Ramos (cell line): ENCODE results near the gene HS6ST1.

Source experiments
- in situ Hi-C: fragments of 300-500 bp; cut with MboI; formaldehyde crosslinking; loops from one replicate; pipeline ENCODE4 v1.14.3; 2022; ENCODE audit warnings: low sequenced_read_pairs; ENCODE audit not compliant: unreplicated experiment

Gene HS6ST1

GRCh38 chr2:128285329-128285931 is 33.2 kb downstream of the HS6ST1 start:
- in situ Hi-C loops, result no loop called here

- in situ Hi-C loops, result no loop called here
These were observed 33.8 kb downstream of the HS6ST1 start for GRCh38 chr2:128284841-128285240.

GRCh38 chr2:128284037-128284441 is 34.6 kb downstream of the HS6ST1 start:
- in situ Hi-C loops, result no loop called here

GRCh38 chr2:128282976-128283810 is 35.5 kb downstream of the HS6ST1 start:
- in situ Hi-C loops, result no loop called here

DNA sequence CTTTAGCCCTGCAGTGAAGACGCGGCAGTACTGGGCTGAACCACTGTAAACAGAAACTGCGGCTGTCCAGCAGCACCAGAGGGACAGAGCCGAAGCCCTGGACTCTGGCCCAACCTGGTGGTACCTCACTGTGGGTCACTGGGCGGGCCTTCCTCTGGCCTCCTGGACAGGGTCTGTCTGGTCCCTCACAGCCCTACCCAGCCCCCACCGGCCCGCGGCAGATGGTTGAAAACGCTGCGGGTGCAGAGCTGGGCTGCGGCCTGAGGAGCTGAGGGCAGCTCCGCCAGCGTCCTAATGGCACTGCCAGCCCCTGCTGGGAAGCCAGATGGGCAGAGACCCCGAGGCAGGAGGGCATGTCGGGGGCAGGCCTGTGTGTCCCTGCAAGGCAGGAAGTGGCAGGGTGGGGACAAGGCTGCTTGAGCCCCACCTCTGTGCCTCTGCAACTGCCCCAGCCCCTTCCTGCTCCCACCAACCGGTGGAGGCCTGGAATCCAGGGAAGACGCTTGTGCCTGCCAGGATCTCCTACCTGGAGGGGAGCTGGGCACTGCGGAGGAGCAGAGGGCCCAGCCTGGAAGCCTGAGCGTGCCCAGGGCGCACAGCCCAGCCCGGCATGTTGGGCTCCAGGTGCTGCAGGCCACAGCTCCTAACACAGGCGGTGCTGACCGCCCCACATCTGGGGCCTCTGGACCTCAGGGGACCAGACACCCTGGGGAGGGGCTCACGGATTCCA is 36.3 kb downstream of the HS6ST1 start:
- in situ Hi-C loops, result no loop called here

DNA sequence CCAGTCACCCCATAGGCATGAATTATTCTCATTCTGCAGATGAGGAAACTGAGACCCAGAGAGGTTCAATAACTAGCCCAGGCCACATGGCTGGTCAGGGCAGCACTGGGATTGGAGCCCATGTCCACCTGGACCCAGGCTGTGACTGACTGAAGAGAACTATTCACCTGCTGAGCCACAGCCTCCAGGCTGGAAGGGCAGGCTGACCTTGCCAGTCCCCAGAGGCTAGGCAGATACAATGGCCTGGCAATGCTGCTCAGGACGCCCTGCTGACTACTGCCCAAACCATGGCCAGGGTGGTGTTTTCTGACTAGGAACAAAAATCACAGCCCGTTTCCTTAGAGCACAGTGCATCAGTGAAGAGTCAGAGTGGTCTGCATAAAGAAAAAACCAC is 36.8 kb downstream of the HS6ST1 start:
- in situ Hi-C loops, result no loop called here

- in situ Hi-C loops, result no loop called here
These were observed 37.8 kb downstream of the HS6ST1 start for GRCh38 chr2:128280901-128281321.

DNA sequence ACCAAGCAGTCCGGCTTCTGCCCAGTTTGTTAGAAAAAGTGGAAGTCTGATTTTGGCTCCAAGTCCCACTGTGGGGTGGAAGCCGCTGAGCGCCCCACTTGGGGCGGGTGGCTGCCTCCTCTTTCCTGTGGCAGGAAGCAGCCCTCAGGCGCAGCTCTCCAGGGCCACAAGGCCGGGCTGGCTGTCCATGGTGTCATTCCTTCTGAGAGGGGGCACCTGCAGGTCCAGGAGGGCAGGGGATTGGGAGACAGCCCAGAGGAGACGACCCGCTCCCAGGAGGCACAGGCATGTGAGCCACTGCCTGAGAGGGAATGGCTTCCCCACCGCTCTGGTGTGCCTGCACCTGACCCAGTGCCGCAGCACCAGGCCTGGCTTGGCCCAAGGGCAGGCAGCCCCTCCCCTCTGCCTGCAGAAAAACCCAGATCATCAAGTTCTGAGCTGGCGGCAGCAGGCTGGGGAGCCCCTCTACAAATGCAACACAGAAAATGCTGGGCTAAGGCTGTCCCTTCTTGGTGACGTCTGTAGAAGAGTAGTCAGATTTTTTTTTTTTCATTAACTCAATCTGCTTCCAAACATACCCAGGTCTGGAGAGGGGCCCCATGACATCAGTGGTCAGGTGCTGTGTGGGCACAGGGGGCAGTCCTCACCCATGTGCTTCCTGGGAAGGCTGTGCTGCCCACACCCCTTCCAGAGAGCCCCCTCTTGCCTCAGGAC is 38.4 kb downstream of the HS6ST1 start:
- in situ Hi-C loops, result no loop called here

DNA sequence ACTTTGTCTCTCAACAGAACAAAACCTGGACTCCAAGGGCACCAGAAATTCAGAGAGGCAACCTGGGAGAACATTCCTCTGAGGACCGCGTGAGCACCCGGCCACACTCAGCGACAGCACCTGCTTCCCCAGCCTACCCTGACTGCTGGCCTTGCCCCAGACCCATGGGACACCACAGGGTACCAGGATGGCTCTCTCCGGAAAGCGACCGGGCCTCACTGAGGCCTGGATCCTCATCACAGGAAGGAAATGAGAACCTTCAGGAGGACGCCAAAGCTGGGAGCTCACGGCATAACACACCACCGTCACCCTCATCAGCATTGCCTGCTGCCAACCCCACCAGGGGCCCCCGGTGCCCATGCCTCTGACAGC is 38.9 kb downstream of the HS6ST1 start:
- in situ Hi-C loops, result no loop called here

- in situ Hi-C loops, result no loop called here
These were observed 39.7 kb downstream of the HS6ST1 start for GRCh38 chr2:128279009-128279408.

GRCh38 chr2:128277961-128278681 is 40.5 kb downstream of the HS6ST1 start:
- in situ Hi-C loops, result no loop called here

DNA sequence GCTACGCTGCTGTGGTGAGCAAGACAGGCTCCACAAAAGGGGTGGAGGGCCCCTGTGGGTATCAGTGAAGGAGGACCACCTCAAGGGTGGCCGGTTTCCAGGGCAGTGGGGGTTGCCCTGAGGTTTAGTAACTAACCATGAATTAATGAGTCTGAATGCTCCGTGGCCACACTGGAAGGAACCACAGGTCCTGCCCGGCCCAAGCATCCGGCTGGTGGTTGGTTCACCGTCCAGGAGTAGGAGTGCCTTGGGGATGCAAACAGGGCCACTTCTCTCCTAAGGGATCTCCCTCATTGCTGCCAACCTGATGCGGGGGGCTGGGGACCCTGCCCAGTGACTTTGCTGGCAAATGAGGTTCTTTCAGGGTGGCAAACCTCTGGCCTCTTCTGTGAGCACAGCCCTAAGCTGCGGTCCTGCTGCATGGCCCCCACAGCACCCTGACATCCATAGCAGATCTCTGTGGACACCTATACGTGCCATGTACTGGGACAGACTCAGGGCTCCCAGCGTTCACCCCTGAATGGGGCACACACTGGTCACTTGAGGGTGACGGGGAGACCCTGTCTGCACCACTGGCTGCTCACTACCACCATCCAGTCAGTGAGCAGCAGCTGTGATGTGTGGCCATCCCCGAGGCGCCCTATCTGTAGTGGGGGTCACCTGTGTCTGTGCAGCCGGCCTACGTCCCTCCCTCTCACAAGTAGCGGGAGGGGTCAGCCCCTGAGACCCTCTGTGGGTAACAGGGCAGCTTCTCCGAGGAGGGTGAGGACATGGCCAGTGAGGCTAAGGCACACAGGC is 41.6 kb downstream of the HS6ST1 start:
- in situ Hi-C loops, result no loop called here

GRCh38 chr2:128275498-128276045 is 43.1 kb downstream of the HS6ST1 start:
- in situ Hi-C loops, result no loop called here

- in situ Hi-C loops, result no loop called here
These were observed 44.5 kb downstream of the HS6ST1 start for GRCh38 chr2:128274218-128274617.

DNA sequence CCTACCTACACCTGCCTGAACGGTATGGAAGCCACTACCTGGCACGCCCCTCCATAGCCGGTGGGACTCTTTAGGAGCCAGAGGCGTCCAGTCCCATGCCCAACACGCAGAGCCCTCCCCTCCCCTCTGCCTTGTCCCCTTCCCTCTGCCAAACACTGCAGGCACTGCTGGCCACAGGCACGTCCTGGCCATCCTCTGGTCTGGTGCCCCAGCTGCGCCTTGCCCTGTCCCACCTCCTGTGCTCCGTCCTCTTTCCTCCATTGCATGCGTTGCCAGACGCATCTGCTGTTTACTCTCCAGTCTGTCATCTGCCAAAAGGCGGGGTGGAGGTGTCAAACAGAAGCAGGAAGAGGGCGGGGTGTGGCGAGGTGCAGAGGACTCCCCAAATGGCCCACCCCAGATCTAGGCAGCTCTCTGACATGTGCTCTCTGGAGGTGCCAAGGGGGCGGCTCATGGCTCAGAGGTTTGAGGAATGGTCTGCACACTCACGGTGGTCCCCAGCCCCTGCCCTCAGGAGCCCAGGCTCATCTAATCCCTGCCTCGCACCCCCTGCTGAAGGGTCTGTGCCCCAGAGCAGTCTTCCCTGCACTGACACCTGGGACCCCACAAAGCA is 45.1 kb downstream of the HS6ST1 start:
- in situ Hi-C loops, result no loop called here

DNA sequence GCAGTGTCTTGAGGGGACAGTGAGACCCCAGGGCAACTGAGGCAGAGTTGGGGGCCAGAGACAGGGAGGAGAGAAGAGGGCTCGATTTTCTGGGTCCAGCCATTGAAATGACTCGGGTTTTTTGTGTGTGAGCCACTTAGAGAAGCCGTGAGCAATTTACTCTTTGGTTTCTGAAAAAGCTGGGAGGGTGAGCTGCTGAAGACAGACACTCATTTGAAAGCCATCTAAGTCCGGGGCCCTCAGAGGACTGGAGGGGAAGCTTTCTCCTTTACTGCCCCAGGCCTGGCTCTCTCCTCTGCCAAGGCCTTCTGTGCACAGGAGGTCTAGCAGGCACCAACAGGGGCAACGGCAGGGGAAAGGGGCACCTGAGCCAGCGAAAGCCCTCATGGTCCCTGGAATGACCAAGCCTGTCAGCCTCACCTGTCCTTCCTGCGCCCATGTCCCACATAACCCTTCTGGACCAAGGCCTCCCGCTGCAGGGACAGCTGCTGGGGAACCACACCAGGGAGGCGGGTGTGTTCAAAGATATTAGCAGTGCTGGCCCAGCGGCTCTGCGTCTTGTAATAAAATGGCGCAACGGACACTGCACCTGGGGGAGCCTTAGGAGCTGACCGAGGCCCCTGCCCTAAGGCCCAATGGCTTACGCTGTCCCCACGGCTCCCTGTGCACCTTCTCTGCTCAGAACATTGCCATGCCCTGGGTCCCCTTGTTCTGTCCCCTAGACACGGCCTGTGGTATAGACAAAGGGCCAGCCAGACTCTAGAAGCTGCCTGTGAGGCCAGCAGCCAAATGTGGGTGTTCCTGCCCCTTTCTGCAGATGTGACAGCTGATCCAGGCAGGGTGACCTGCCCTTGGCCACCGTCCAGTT is 45.8 kb downstream of the HS6ST1 start:
- in situ Hi-C loops, result no loop called here

GRCh38 chr2:128271911-128272600 is 46.6 kb downstream of the HS6ST1 start:
- in situ Hi-C loops, result no loop called here
